BE2C (cell line): ENCODE measurements around the gene HMG20B.

Source experiments
- DNase-seq: peaks from one replicate; pipeline ENCODE4 v3.0.0-alpha.2; 2020
- H3K27me3 ChIP-seq: fragments of 250-450 bp; sonication (Bioruptor Pico); 2 replicates; pipeline ENCODE4 v1.5.1; 2020; ENCODE audit warnings: mild to moderate bottlenecking
- H3K36me3 ChIP-seq: fragments of 250-450 bp; sonication (Bioruptor Pico); 2 replicates; pipeline ENCODE4 v1.5.1; 2020; ENCODE audit warnings: mild to moderate bottlenecking
- H3K4me1 ChIP-seq: fragments of 250-450 bp; sonication (Bioruptor Pico); 2 replicates; pipeline ENCODE4 v1.5.1; 2020
- H3K4me3 ChIP-seq: 2 replicates; pipeline ENCODE4 v1.5.1; 2011; ENCODE audit warnings: low read depth, low read length
- H3K9me3 ChIP-seq: fragments of 250-450 bp; sonication (Bioruptor Pico); 2 replicates; pipeline ENCODE4 v1.5.1; 2020
- TF ChIP-seq, protein P1 (sequence below): IDR thresholded peaks from 2 replicates; pipeline ENCODE4 v1.5.1; 2012; ENCODE audit warnings: mild to moderate bottlenecking, low read depth, low read length

The HMG20B gene

DNA sequence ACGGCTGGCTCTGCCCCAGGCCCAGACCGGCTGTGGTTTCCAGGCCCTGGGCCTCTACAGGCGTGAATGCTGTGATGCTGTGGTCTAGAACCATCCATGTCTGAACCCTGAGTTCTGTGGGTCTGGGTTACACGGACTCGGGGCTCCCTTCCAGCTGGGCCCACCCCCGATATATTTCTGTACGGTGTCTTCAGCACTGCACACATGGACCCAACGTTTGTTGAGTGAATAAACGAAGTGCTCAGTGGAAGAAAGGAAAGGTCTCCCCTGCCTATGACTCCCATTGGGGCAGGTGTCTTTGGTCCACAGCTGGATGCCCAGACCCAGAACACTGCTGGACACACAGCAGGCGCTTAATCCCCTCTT is 27.1 kb upstream of the HMG20B start:
- Histone ChIP-seq H3K36me3 (peaks cover 16% of the 10 kb centered on the region), H3K27me3 (no peaks in the 10 kb centered on the region), H3K4me1 (no peaks in the 10 kb centered on the region), H3K4me3 (no peak overlapping the region), H3K9me3 (no peaks in the 10 kb centered on the region)
- TF ChIP-seq, protein P1, sequence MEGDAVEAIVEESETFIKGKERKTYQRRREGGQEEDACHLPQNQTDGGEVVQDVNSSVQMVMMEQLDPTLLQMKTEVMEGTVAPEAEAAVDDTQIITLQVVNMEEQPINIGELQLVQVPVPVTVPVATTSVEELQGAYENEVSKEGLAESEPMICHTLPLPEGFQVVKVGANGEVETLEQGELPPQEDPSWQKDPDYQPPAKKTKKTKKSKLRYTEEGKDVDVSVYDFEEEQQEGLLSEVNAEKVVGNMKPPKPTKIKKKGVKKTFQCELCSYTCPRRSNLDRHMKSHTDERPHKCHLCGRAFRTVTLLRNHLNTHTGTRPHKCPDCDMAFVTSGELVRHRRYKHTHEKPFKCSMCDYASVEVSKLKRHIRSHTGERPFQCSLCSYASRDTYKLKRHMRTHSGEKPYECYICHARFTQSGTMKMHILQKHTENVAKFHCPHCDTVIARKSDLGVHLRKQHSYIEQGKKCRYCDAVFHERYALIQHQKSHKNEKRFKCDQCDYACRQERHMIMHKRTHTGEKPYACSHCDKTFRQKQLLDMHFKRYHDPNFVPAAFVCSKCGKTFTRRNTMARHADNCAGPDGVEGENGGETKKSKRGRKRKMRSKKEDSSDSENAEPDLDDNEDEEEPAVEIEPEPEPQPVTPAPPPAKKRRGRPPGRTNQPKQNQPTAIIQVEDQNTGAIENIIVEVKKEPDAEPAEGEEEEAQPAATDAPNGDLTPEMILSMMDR = no peak
- no peak for DNase-seq

- DNase-seq = no peak
- H3K36me3 ChIP-seq = peaks cover 20% of the 10 kb centered on the region
- H3K4me3 ChIP-seq = no peak overlapping the region
- TF ChIP-seq, protein P1 = no peak
- no peaks in the 10 kb centered on the region for H3K27me3 ChIP-seq
- no peaks in the 10 kb centered on the region for H3K9me3 ChIP-seq
- H3K4me1 ChIP-seq = no peaks in the 10 kb centered on the region
Measured at GRCh38 chr19:3546119-3546518, 26.6 kb upstream of the HMG20B start.

DNA sequence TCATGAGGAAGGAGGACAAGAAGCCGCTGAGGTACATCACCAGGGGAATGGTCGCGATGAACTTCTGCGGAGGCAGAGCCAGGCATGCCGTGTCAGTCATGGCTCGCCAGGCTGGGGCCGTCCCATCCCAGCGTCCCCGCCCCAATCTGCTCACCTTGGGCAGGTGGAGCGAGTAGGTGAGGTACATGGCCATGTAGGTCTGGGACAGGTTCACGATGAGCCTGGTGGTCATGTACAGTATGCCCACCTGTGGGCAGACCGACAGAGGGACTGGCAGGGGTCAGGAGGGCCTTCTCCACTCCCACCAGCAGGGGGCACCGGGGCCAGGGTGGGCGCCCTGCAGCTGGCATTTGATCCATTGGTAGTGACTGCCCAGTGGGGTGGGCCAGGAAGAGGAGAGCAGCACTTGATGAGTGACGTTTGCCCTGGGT is 25.4 kb upstream of the HMG20B start:
- Histone ChIP-seq H3K36me3 (peaks cover 22% of the 10 kb centered on the region), H3K4me3 (no peak overlapping the region), H3K27me3 (no peaks in the 10 kb centered on the region), H3K4me1 (no peaks in the 10 kb centered on the region), H3K9me3 (no peaks in the 10 kb centered on the region)
- TF ChIP-seq, protein P1 = peak; percentile 60
- peak; percentile 60 for DNase-seq

GRCh38 chr19:3547767-3548282 is 24.9 kb upstream of the HMG20B start:
- Histone ChIP-seq H3K27me3 (no peaks in the 10 kb centered on the region), H3K9me3 (no peaks in the 10 kb centered on the region), H3K4me1 (no peaks in the 10 kb centered on the region), H3K36me3 (peaks cover 22% of the 10 kb centered on the region), H3K4me3 (no peak overlapping the region)
- TF ChIP-seq, protein P1 = no peak
- no peak for DNase-seq

- H3K9me3 ChIP-seq = no peaks in the 10 kb centered on the region
- no peak overlapping the region for H3K4me3 ChIP-seq
- DNase-seq = no peak
- peaks cover 22% of the 10 kb centered on the region for H3K36me3 ChIP-seq
- no peaks in the 10 kb centered on the region for H3K4me1 ChIP-seq
- no peaks in the 10 kb centered on the region for H3K27me3 ChIP-seq
- TF ChIP-seq, protein P1 = no peak
Measured at GRCh38 chr19:3548606-3549005, 24.1 kb upstream of the HMG20B start.

GRCh38 chr19:3549816-3550215 is 22.9 kb upstream of the HMG20B start:
- H3K27me3 ChIP-seq = no peaks in the 10 kb centered on the region
- TF ChIP-seq, protein P1 = no peak
- no peaks in the 10 kb centered on the region for H3K4me1 ChIP-seq
- no peak for DNase-seq
- no peak overlapping the region for H3K4me3 ChIP-seq
- no peaks in the 10 kb centered on the region for H3K9me3 ChIP-seq
- H3K36me3 ChIP-seq = peaks cover 22% of the 10 kb centered on the region
